ENCODE measurements around the gene SARS1.

- TF ChIP-seq NFIC (IDR thresholded peaks at IDR 0.05) (peak; percentile 78), MAX (IDR thresholded peaks at IDR 0.05) (peak; percentile 60), YY1 (IDR thresholded peaks at IDR 0.05; ENCODE audit: low read depth) (peak; percentile 53; the same call in 1 of the 2 replicates), EP300 (IDR thresholded peaks at IDR 0.05; ENCODE audit: borderline replicate concordance) (peak; percentile 75), TCF12 (IDR thresholded peaks at IDR 0.05; ENCODE audit: low read depth) (peak; percentile 79), TEAD4 (IDR thresholded peaks at IDR 0.05) (peak; percentile 73), CREB1 (IDR thresholded peaks at IDR 0.05; ENCODE audit: low read depth) (no peak), RAD21 (IDR thresholded peaks at IDR 0.05; ENCODE audit: low read depth) (peak; percentile 10; the same call in 1 of the 2 replicates), CEBPB (IDR thresholded peaks at IDR 0.05) (no peak), TAF1 (IDR thresholded peaks at IDR 0.05; ENCODE audit: low read depth) (no peak), REST (IDR thresholded peaks at IDR 0.05; ENCODE audit: low read depth) (no peak), ZBTB7A (IDR thresholded peaks at IDR 0.05; ENCODE audit: low read depth) (no peak), USF1 (IDR thresholded peaks at IDR 0.05) (0 out of 2 replicates have a peak, but pooled peaks have one; percentile 16), FOXM1 (IDR thresholded peaks at IDR 0.05; ENCODE audit: borderline replicate concordance, low read depth) (no peak)
Measured at GRCh38 chr1:109258481-109259466, 45.1 kb downstream of the SARS1 start.

Measured in Ishikawa (cell line).